Measurements from ENCODE around the gene SMIM24. TPM values are rescaled to one million over a fixed set of nuclear protein-coding genes. Genes with fewer than 3 reads are reported as not detected.

The SMIM24 gene
- total and polyA plus RNA-seq, 4 experiments from 2014 or later, result not detected

DNA sequence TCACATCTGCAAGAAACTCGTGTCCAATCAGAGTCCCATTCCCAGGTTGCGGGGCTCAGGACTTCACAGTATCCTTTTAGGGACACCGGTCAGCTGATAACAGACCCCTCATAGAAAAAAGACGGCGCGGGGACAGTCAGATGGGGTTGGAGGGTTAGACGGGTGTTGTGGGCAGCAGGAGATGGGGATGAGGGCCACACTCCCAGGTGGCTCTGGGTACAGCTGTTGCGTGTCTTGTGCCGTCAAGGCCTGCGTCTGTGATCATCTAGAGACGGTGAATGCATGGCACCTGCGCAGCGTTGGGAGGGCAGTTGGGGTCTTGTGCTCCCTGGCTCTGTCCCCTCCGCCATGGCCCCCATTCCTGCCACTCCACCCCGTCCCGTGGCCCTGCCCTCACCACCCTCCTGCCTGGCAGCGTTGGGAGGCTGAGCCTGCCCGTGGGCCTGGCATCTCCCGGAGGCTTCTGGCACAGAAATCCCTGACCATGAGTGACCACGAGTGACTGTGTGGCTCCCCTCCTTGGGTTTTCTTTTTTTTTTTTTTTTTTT, 44.7 kb upstream of the SMIM24 start:
- peaks cover 8 to 21% of the 10 kb centered on the region in 2 donors for H3K36me3 Mint-ChIP-seq
- Histone ChIP-seq H3K27me3 (ENCODE audit: insufficient read depth, low read length) (no peaks in the 10 kb centered on the region), H3K4me3 (ENCODE audit: low read length in 2 of 2) (no peak overlapping the region), H3K36me3 (ENCODE audit: insufficient read depth, low read length) (peaks cover 33% of the 10 kb centered on the region), H3K4me1 (ENCODE audit: insufficient read depth, low read length) (no peaks in the 10 kb centered on the region), H3K9me3 (ENCODE audit: control insufficient read depth in 1 of 2, low read length in 2 of 2) (no peaks in the 10 kb centered on the region), H3K27ac (ENCODE audit: low read depth, low read length) (no peak overlapping the region)
- intact Hi-C loops (cut with micrococcal nuclease), result no loop called here
- DNase-seq, result no peak
- ChIA-PET CTCF (ENCODE audit: partially characterized antibody) (no interaction called here), POLR2A (ENCODE audit: partially characterized antibody) (no interaction called here)
- no peaks in the 10 kb centered on the region for H3K9me3 Mint-ChIP-seq
- no peak overlapping the region for H3K4me3 Mint-ChIP-seq
- H3K4me1 Mint-ChIP-seq, result peaks cover 4 to 10% (median 5%) of the 10 kb centered on the region in 4 donors
- H3K27me3 Mint-ChIP-seq, result no peaks in the 10 kb centered on the region
- no peak overlapping the region for H3K27ac Mint-ChIP-seq

DNA sequence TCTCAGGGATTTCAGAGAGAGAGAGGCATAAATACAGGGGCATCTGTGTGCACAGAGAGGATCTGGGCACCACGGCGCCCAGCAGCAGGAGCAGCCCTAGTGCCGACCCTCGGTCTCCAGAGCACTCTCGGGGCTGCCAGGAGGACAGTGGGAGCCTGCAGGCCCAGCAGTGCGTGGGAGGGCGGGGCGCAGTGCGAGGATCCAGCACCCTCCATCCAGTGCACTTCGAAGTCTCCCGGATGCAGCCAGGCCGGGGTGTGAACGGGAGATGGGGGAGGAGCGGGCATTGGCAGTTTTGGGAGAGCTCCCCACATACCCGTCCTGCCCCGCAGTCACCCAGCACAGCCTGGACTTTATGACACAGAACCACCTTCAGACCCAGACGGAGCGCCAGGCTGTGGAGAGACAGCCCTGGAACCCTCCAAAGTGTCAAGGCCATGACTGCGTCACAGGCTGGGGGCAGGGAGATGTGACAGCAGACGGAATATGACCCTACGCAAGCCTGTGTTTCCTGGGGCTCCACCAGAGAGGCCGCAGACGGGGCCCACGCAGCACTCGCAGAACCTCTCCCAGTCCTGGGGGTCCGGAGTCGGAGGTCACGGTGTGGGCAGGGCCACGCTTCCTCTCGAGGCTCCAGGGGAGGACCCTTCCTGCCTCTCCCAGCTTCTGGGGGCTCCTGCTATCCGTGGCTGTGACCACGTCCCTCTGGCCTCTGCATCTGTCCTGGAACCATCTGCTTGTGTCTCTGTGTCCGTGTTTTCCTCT, 43.9 kb upstream of the SMIM24 start:
- no peaks in the 10 kb centered on the region for H3K4me1 ChIP-seq (ENCODE audit: insufficient read depth, low read length)
- no peaks in the 10 kb centered on the region for H3K9me3 ChIP-seq (ENCODE audit: control insufficient read depth in 1 of 2, low read length in 2 of 2)
- H3K9me3 Mint-ChIP-seq, result no peaks in the 10 kb centered on the region
- H3K4me3 Mint-ChIP-seq, result no peak overlapping the region
- H3K36me3 ChIP-seq (ENCODE audit: insufficient read depth, low read length), result peaks cover 33% of the 10 kb centered on the region
- no peak overlapping the region for H3K27ac Mint-ChIP-seq
- ChIA-PET CTCF (ENCODE audit: partially characterized antibody) (no interaction called here), POLR2A (ENCODE audit: partially characterized antibody) (no interaction called here)
- peaks cover 8 to 21% of the 10 kb centered on the region in 2 donors for H3K36me3 Mint-ChIP-seq
- no peaks in the 10 kb centered on the region for H3K27me3 ChIP-seq (ENCODE audit: insufficient read depth, low read length)
- intact Hi-C loops (cut with micrococcal nuclease), result no loop called here
- H3K27ac ChIP-seq (ENCODE audit: low read depth, low read length), result no peak overlapping the region
- no peak for DNase-seq
- peaks cover 4 to 10% (median 5%) of the 10 kb centered on the region in 4 donors for H3K4me1 Mint-ChIP-seq
- no peaks in the 10 kb centered on the region for H3K27me3 Mint-ChIP-seq
- H3K4me3 ChIP-seq (ENCODE audit: low read length in 2 of 2), result no peak overlapping the region

DNA sequence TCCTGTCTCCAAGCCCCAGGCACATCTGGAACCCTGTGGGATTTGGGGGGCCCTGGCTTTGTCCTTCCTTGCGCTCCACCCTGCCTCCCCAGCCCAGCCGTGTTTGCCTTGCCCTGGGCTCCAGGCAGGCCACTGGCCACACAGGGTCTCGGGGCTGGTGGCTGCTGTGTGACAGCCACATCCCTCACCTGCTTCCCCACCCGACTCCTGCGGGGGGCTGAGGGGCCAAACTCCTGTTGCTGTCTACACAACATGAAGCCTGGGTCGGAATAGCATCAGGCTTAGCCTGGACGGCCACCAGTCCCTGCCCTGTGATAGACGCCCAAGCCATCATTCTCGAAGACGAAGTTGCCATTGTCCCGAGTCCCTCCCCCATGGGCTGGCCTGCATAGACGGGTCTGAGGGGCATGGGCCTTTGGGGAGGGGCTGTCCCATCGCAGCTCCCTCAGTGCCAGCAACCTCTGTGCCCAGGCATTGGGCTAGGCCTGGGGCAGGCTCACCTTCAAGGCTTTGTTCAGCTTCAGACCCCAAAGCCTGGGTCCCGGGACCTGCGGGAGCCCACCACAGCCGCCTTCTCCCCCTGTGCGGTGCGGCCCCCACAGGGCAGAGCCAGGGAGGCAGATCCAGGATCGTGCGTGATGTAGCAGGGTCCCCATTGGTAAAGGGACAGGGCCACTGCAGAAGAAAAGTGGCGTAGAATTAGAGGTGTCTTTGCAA, 43.2 kb upstream of the SMIM24 start:
- Histone ChIP-seq H3K9me3 (ENCODE audit: control insufficient read depth in 1 of 2, low read length in 2 of 2) (no peaks in the 10 kb centered on the region), H3K4me3 (ENCODE audit: low read length in 2 of 2) (no peak overlapping the region), H3K27ac (ENCODE audit: low read depth, low read length) (no peak overlapping the region), H3K36me3 (ENCODE audit: insufficient read depth, low read length) (peaks cover 38% of the 10 kb centered on the region), H3K27me3 (ENCODE audit: insufficient read depth, low read length) (no peaks in the 10 kb centered on the region), H3K4me1 (ENCODE audit: insufficient read depth, low read length) (no peaks in the 10 kb centered on the region)
- no peaks in the 10 kb centered on the region for H3K27me3 Mint-ChIP-seq
- no peak overlapping the region for H3K4me3 Mint-ChIP-seq
- ChIA-PET POLR2A (ENCODE audit: partially characterized antibody) (interaction anchor here (0.9 kb wide), 1 partner anchor 22 kb away, joined by 3 read pairs; no protein-coding TSS in a partner anchor), CTCF (ENCODE audit: partially characterized antibody) (no interaction called here)
- no peaks in the 10 kb centered on the region for H3K9me3 Mint-ChIP-seq
- no peak for DNase-seq
- no peak overlapping the region for H3K27ac Mint-ChIP-seq
- peaks cover 8 to 25% of the 10 kb centered on the region in 2 donors for H3K36me3 Mint-ChIP-seq
- H3K4me1 Mint-ChIP-seq, result peaks cover 4 to 15% (median 6%) of the 10 kb centered on the region in 4 donors
- intact Hi-C loops (cut with micrococcal nuclease), result no loop called here

DNA sequence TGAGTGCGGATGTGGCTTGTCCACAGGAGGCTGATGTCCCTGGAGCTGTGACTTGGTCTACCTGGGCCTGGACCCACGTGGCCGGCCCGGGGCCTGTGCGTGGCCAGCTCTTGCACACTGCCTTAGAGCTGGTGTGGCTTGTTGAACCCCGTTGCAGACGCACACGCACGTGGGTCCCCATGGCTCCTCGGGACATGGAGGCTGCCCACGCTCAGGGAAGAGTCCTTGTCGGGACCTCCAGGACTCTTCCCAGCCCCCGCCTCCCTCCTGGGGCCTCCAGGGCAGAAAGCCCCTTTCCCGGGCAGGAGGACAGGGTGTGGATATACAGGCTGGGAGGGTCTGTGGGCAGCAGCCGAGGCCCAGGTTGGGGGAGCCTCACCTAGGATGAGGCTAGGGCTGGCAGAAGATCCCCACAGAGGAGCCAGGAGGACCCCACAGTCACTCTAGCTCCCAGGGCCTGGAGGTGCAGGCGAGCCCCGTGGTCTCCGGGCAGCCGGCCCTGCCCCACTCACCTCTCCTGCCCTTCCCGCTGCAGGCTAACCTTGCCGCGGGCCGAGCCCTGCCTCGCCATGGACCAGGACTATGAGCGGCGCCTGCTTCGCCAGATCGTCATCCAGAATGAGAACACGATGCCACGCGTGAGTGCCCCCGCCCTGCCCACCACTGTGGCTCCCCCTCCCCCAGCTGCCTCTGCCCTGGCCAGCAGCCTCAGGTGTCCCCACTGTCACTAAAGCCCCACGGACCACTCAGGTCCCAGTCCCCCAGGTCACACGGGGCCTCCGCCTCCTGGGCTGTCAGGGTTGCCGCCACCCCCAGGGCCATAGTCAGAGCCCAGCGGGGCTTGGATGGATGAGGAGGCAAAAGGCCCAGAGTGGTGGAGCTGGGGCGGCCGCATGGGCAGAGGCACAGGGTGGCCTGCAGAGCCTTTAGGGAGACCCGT, 42.4 kb upstream of the SMIM24 start:
- intact Hi-C loops (cut with micrococcal nuclease), result no loop called here
- no peak overlapping the region for H3K4me3 Mint-ChIP-seq
- no peaks in the 10 kb centered on the region for H3K27me3 Mint-ChIP-seq
- H3K36me3 ChIP-seq (ENCODE audit: insufficient read depth, low read length), result peaks cover 37% of the 10 kb centered on the region
- H3K27ac ChIP-seq (ENCODE audit: low read depth, low read length), result no peak overlapping the region
- ChIA-PET CTCF (ENCODE audit: partially characterized antibody) (interaction anchor here (0.6 to 1.3 kb wide), 2 partner anchors 44 to 833 kb away, joined by 3 to 4 read pairs; no protein-coding TSS in a partner anchor), POLR2A (ENCODE audit: partially characterized antibody) (interaction anchor here (0.5 to 0.9 kb wide), 3 partner anchors 17 to 36 kb away, joined by 3 to 4 read pairs (median 3); no protein-coding TSS in a partner anchor)
- H3K9me3 ChIP-seq (ENCODE audit: control insufficient read depth in 1 of 2, low read length in 2 of 2), result no peaks in the 10 kb centered on the region
- H3K27ac Mint-ChIP-seq, result peak overlapping the region in 1 of 7 donors; percentile 17
- no peaks in the 10 kb centered on the region for H3K9me3 Mint-ChIP-seq
- H3K4me1 Mint-ChIP-seq, result peaks cover 5 to 20% (median 6%) of the 10 kb centered on the region in 4 donors
- H3K36me3 Mint-ChIP-seq, result peaks cover 8 to 26% of the 10 kb centered on the region in 2 donors
- H3K4me1 ChIP-seq (ENCODE audit: insufficient read depth, low read length), result no peaks in the 10 kb centered on the region
- DNase-seq, result no peak
- no peak overlapping the region for H3K4me3 ChIP-seq (ENCODE audit: low read length in 2 of 2)
- H3K27me3 ChIP-seq (ENCODE audit: insufficient read depth, low read length), result no peaks in the 10 kb centered on the region

DNA sequence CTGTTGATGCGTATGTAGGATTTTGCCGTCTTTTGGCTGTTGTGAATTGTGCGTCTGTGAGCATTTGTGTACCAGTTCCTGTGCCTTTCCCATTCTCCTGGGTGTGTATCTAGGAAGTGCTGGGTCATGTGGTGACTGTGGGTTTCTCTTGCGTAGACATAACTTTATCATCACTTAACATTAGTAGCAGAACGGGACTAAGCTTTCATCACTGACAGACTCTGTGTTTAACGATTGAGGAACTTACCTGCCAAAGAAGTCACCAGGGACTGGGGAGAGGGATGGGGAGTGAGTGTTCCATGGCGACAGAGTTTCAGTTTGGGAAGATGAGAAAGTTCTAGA, 40.8 kb upstream of the SMIM24 start:
- Mint-ChIP-seq H3K27ac (peak overlapping the region in 4 of 7 donors; percentile 13 to 77 (median 61)), H3K9me3 (no peaks in the 10 kb centered on the region), H3K27me3 (no peaks in the 10 kb centered on the region), H3K4me3 (no peak overlapping the region), H3K4me1 (peaks cover 11 to 32% (median 13%) of the 10 kb centered on the region in 4 donors), H3K36me3 (peaks cover 8 to 26% of the 10 kb centered on the region in 2 donors)
- ChIA-PET CTCF (ENCODE audit: partially characterized antibody) (interaction anchor here (1.3 kb wide), 1 partner anchor 45 kb away, joined by 3 read pairs; no protein-coding TSS in a partner anchor), POLR2A (ENCODE audit: partially characterized antibody) (no interaction called here)
- intact Hi-C loops (cut with micrococcal nuclease), result no loop called here
- Histone ChIP-seq H3K4me1 (ENCODE audit: insufficient read depth, low read length) (peaks cover 11% of the 10 kb centered on the region), H3K27ac (ENCODE audit: low read depth, low read length) (no peak overlapping the region), H3K4me3 (ENCODE audit: low read length in 2 of 2) (no peak overlapping the region), H3K36me3 (ENCODE audit: insufficient read depth, low read length) (peaks cover 25% of the 10 kb centered on the region), H3K27me3 (ENCODE audit: insufficient read depth, low read length) (no peaks in the 10 kb centered on the region), H3K9me3 (ENCODE audit: control insufficient read depth in 1 of 2, low read length in 2 of 2) (no peaks in the 10 kb centered on the region)
- no peak for DNase-seq

DNA sequence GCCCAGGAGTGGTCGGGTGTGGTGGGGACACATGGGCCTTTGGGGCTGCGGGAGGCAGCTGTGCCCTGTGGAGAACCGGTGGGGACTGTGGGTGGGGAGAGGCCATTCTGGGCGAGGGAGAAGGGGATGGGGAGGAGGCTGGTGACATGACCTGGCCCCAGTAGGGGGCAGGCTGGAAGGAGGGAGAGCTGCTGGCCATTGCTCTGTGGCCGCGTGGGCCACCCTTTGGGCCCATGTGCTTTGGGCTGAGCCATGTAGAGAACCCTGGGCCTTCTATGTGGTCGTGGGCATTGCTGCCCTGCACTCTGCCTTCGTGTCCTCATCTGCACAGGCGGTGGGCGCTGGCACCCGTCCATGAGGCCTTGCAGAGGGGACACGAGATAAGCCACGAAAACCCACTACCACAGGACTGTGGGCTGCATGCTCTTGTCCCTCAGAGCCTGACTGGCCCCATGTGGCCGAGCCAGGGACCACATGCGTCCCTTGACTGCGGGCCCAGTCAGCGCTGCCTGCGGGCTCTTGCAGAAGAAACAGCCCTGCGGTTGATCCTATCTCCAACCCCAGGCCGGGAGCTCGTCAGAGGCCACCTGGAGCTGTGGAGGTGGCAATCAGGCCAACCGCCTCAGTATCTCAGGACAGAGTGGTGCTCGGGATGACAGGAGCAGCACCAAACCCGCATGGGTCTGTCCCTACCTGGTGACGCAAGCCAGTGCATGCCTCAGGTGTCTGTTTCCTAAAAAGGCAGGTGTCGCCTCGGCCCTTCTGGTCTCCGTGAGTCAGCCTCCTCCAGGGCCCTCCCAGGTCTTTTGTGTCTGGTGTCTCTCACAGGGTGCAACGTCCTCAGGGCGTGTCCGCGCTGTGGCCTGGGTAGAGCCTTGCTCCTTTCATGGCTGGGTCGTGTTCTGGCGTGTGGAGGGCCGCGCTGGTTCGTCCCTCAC, 40.1 kb upstream of the SMIM24 start:
- Histone ChIP-seq H3K27ac (ENCODE audit: low read depth, low read length) (no peak overlapping the region), H3K27me3 (ENCODE audit: insufficient read depth, low read length) (no peaks in the 10 kb centered on the region), H3K4me3 (ENCODE audit: low read length in 2 of 2) (no peak overlapping the region), H3K4me1 (ENCODE audit: insufficient read depth, low read length) (peaks cover 15% of the 10 kb centered on the region), H3K36me3 (ENCODE audit: insufficient read depth, low read length) (peaks cover 23% of the 10 kb centered on the region), H3K9me3 (ENCODE audit: control insufficient read depth in 1 of 2, low read length in 2 of 2) (no peaks in the 10 kb centered on the region)
- POLR2A ChIA-PET (ENCODE audit: partially characterized antibody), result interaction anchor here (0.6 kb wide), 1 partner anchor 17 kb away, joined by 3 read pairs; no protein-coding TSS in a partner anchor
- H3K9me3 Mint-ChIP-seq, result no peaks in the 10 kb centered on the region
- peaks cover 13 to 39% (median 18%) of the 10 kb centered on the region in 4 donors for H3K4me1 Mint-ChIP-seq
- H3K36me3 Mint-ChIP-seq, result peaks cover 8 to 26% of the 10 kb centered on the region in 2 donors
- DNase-seq, result no peak
- intact Hi-C loops (cut with micrococcal nuclease), result no loop called here
- peak overlapping the region in 4 of 7 donors; percentile 13 to 77 (median 46) for H3K27ac Mint-ChIP-seq
- no peak overlapping the region for H3K4me3 Mint-ChIP-seq
- CTCF ChIA-PET (ENCODE audit: partially characterized antibody), result no interaction called here
- no peaks in the 10 kb centered on the region for H3K27me3 Mint-ChIP-seq
